Measurements from ENCODE around the gene NKX2-2.

NKX2-2 gene

GRCh38 chr20:21513881-21514540, at the start of gene NKX2-2:
TSS of gene NKX2-2 (minus strand) at chr20:21514064. CDS start at chr20:21513669, 395 bp downstream.
- DNase-seq: peak; percentile 72

DNA sequence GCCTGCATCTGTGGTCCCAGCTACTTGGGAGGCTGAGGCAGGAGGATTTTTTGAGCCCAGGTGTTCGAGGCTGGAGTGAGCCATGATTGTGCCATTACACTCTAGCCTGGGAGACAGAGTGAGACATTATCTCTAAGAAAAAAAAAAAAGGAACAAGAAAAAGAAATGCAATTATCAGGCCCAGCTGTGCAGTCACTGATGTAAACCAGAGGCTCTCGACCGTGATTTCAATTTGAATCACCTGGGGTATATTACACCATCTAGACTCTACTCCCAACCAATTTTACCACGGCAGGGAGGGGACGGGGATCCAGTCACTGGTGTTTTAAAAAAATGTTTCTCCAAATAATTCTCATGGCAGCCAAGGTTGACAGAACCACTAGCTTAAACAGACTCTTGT, 48.8 kb upstream of the NKX2-2 start:
- DNase-seq: no peak

DNA sequence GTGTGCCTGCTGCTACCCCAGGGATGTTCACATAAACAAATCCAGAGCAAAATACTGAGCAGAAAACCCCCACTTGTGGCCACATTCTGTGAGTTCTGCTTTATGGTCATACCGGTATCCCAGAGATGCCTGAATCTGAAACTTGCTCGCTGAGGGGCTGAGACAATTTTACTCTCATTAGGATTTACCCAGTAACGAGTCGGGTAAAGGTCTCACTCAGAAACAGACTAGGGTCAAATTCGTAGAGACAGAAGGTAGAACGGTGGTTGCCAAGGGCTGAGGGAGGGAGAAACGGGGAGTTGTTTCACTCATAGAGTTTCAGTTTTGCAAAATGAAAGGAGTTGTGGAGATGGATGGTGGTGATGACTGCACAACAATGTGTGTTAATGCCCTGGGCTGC, 45.4 kb upstream of the NKX2-2 start:
- DNase-seq: no peak

DNA sequence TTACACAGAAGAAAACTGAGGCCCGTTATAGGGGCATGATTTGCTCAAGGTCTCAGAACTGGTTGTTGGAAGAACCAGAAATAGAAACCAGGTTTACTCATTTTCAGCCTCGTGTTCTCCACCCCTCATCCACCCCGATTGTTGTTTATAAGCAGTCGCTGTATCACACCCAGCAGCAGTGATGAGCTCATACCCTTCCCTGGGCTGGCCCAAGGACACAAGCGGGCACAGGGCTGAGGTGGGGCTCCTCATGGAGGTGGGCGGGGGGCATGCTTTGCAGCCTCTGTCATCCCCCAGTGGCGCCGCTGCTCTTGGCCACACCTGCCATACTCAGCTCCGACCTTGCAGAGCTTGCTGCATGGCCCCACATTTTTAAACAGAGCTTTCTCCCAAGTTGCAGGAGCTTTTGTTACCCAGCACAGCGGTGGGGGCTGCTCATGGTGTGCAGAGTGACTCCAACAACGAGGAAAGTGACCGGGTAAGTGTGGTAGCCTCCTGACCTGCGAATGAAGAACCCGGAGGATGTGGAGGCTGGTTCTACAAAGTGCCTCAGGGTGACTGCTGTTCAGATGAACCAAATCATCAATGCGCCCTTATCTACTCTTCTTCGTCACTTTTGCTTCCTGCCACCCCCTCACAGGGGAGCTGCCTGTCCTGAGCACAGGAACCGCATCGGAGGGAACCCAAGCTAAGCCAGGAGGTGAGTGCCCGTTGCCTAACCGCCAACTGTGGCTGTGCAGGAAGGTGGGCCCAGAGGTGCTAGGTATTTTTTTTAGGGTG, 43.6 kb upstream of the NKX2-2 start:
- no peak for DNase-seq

DNA sequence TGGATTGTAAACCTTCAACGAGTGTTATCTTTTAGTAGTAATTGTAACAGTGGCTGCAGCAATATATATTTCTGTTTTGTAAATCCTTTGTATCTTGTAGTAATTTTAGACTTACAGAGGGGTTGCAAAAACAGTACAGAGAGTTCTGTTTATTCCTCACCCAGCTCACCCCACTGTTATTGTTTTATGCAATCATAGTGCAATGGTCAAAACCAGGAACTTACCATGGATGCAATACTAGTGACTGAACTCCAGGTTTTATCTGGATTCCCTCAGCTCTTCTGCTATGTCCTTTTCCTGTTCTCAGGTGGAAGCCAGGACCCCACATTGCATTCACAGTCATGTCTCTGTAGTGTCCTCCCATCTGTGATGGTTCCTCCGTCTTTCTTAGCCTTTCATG, 42.5 kb upstream of the NKX2-2 start:
- no peak for DNase-seq

DNA sequence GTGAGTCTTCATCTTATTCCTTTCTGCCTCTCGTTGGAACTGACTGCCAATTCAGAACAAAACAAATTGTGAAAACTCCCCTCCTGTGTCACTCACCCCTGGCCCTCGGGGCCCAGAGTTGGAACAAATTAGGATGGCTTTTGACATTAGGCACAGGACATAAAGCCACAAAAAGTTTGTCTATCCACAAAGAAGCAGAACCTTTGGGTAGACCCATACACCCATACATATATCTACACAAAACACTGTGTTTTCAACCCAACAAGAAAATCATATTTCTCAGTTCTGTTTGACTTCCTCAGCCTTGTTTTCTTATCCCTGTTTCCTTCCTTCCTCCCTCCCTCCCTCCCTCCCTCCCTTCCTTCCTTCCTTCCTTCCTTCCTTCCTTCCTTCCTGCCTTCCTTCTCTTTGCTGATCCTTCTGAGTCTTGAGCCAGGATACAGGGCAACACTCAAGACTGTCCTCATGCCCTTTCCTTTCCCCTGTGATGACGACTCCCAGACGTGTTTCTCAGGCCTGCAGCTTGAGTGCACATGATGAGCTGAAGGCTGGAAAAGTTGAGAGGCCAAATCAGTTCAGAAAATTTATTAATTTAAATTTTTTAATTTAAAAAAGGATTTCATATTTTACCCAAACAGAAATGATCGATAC, 41.7 kb upstream of the NKX2-2 start:
- DNase-seq: no peak

DNA sequence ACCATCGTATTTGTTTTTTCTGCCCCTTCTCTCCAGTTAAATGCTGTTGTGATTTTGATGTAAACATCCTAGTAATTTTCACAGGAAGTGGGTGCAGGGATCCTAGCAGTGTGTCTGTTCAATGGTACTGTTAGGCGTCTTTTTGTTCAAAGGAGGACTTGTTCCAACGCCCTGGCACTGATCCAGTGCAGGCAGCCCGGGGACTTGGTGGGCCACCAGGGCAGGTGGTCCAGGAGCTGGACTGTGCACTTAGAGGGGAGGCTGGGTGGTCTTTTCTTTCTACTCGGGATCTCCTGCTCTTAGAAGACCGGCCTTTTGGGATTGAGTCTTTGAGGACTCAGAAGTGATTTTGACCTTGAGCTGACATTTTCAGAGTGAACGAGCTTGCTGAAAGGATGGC, 41.1 kb upstream of the NKX2-2 start:
- DNase-seq: no peak

GRCh38 chr20:21554376-21554890, 40.6 kb upstream of the NKX2-2 start:
- no peak for DNase-seq

- DNase-seq: no peak
These were observed 36.7 kb upstream of the NKX2-2 start for GRCh38 chr20:21550587-21550986.

- DNase-seq: no peak
These were observed 34.6 kb upstream of the NKX2-2 start for GRCh38 chr20:21548390-21549035.

GRCh38 chr20:21546355-21546754, 32.5 kb upstream of the NKX2-2 start:
- DNase-seq: no peak

DNA sequence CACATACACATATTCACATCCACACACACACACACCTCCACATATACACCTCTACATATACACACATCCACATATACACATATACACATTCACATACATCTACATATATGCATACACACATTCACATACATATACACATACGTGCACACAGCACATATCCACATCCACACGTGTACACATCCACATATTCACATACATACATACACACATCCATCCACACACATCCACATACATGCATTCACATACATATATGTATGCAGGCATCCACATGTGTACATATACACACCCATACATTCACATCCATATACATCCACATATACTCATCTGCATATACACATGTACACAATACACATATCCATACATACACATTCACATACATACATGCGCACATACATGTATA, 25.6 kb upstream of the NKX2-2 start:
- no peak for DNase-seq

- no peak for DNase-seq
These were observed 21.0 kb upstream of the NKX2-2 start for GRCh38 chr20:21534886-21535285.

DNA sequence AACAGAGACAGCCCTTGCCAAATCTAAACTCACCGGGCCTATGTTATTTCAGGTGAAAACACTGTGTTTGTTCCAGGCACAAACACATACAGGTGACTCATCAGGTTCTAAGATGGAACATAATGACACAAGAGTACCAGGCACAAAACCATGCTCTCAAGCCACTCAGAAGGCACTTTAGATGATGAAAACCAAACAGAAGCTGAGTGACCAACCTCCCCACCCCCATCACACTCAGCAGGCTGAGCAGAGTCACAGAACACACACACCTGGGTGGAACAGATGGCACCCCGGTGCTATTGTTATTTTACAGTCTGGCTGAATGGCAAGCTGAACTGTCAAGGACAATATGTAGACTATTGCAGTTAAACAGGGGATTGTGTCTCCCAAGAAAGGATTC, 20.6 kb upstream of the NKX2-2 start:
- no peak for DNase-seq

- no peak for DNase-seq
These were observed 16.0 kb upstream of the NKX2-2 start for GRCh38 chr20:21529863-21530262.

DNA sequence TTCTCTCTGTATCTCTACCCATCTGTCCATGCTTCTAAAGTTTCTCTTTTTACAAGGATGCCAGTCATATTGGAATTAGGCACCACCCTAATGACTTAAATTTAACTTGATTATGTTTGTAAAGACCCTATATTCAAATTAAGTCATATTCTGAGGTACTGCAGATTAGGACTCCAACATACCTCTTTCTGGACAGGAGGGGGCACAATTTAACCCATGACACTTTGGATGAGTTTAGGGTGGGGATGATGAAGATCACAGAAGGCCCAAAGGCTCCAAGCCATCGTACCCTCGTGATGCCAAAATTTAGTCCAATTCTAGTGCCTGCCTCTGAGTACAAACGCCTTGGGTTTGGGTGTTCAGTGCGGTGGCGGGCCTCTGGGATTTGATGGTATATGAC, 15.0 kb upstream of the NKX2-2 start:
- no peak for DNase-seq

GRCh38 chr20:21527908-21528307, 14.0 kb upstream of the NKX2-2 start:
- DNase-seq: no peak

DNA sequence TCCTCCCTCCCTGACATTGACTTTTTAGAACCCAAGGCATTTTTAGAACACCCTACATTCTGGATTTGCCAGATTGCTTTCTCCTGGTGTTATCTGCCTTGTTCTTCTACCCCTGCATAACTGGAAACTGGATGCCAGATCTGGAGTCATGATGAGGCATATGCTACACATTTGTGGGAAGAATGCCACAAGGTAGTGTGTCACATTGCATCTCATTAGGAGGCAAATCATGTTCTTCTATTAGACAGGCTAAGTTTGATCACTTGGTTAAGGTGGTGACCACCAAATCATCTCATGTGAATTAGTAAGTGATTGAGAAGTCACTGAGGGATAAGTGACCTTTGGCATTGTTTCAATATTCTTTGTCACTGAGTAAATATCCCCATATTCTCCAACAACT, 12.9 kb upstream of the NKX2-2 start:
- no peak for DNase-seq

DNA sequence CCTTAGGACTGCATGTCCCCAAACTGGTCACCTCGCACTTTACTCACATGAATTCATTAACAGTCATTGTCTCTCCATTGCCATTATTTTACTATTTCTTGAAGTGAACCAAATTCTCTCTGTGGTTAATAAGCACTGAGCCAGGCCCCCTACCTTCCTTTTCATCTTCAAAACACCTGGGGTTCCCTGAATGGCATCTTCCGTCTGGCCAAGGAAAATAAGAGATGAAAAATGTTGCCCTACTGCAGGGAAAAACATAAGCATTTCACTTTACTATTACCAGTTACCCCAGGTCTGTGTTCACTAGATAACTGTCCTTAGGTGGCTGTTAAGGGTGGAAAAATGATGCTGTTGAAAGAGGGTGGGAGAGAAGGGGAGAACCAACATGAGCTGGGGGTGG, 10.0 kb upstream of the NKX2-2 start:
- DNase-seq: no peak

- no peak for DNase-seq
These were observed 9.5 kb upstream of the NKX2-2 start for GRCh38 chr20:21523281-21523868.

DNA sequence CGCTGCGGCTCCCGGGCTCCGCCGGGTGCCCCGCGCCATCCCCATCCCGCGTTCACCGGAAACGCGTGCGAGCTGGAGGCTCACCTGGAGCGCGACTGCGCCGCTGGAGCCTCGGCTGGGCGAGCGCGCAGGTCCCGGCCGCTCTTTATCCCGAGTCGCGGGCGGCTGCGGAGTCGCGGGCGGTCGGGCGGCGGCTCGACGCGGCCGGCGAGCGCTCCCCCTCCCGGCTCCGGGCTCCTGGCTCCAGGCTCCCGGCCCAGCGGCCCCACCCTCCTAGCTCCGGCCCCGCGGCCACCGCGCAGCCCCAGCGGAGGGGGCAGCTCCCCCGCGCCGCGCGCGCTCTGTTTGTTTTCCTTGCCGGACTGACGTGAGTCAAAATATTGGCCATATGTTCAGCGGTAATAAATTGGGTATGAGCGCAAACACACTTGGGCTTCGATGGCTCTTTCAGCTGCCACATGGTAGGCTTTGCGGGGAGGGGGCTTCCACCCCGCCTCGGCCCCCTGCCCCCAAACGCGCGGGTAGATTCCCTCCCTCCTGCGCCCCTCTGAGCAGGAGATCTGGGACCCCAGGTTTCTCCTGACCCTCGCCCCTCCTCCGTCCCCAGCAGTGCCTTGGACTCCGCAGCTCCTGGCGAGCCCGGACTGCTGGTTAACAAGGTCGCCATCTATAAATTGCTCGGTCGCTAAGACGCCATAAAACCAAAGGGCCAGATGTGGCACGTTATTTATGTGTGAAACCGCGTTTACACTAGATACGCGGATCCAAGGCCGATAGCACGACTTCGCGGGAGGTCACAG, 8.8 kb upstream of the NKX2-2 start:
- DNase-seq: no peak
